Transverse colon (tissue), 4 donors: ENCODE measurements around the gene THPO. TPM values are rescaled to one million over a fixed set of nuclear protein-coding genes. Genes with fewer than 3 reads are reported as not detected.

ENCODE experiments used
- DNase-seq: peaks from one replicate; pipeline ENCODE4 v3.0.0-alpha.2; 2019
- H3K27ac ChIP-seq, 4 donors: fragments of 200-600 bp; sonication (generic); 2 replicates each; pipeline ENCODE4 v1.5.1; 2016 to 2018; ENCODE audit warnings: inconsistent platforms in 4 of 4
- H3K27me3 ChIP-seq: fragments of 200-600 bp; sonication (generic); 2 replicates; pipeline ENCODE4 v1.5.1; 2017; ENCODE audit warnings: inconsistent platforms
- H3K36me3 ChIP-seq, 4 donors: fragments of 200-600 bp; sonication (generic); 2 replicates each; pipeline ENCODE4 v1.5.1; 2017 to 2019; ENCODE audit warnings: inconsistent platforms in 4 of 4
- H3K4me1 ChIP-seq, 4 donors: fragments of 200-600 bp; sonication (generic); 2 replicates each; pipeline ENCODE4 v1.5.1; 2017 to 2020; ENCODE audit warnings: inconsistent platforms in 4 of 4
- H3K4me3 ChIP-seq, 4 donors: fragments of 200-600 bp; sonication (generic); 1 replicate in 1 of 4; 2 replicates in 3 of 4; pipeline versions ENCODE4 v1.5.1 to v1.6.1; 2017 to 2019; ENCODE audit warnings: inconsistent platforms in 4 of 4
- H3K9me3 ChIP-seq, 2 donors: fragments of 200-600 bp; sonication (generic); 2 replicates each; pipeline ENCODE4 v1.5.1; 2017 to 2019; ENCODE audit warnings: inconsistent platforms in 2 of 2
- EP300 ChIP-seq: sonication (generic); formaldehyde crosslinking; IDR thresholded peaks from one replicate; pipeline ENCODE4 v1.6.1; 2017; ENCODE audit warnings: antibody characterized with exemption, low read depth
- POLR2A ChIP-seq: fragments of 450-650 bp; IDR thresholded peaks from one replicate; pipeline ENCODE4 v1.6.1; 2016; ENCODE audit warnings: antibody characterized with exemption, mild to moderate bottlenecking, moderate library complexity
- POLR2AphosphoS5 ChIP-seq, 3 donors: sonication (generic); formaldehyde crosslinking; IDR thresholded peaks; one replicate each; pipeline ENCODE4 v1.6.1; 2016; ENCODE audit warnings: antibody characterized with exemption in 3 of 3
- WGBS, 2 donors: methylation state at CpG; one replicate each; pipeline ENCODE4 v1.1.5; 2018; ENCODE audit warnings: low coverage in 1 of 2; 5-methylcytosine and 5-hydroxymethylcytosine counted together
- in situ Hi-C, 4 donors: fragments of 200-750 bp; cut with MboI; loops; one replicate each; pipeline versions ENCODE4 v1.15.0 to v1.15.1; 2017; ENCODE audit warnings: low sequenced_read_pairs in 3 of 4, low pct_ligation_motif_present in 1 of 4, low pct_unique_long_range_greater_than_20kb in 1 of 4
- intact Hi-C: fragments of 100-400 bp; cut with DNase I; formaldehyde crosslinking; loops from one replicate; pipeline ENCODE4 v1.15.1; 2023; ENCODE audit warnings: low total_unique reads
- total RNA-seq, 4 donors: library from RNA; depleted of rRNA; stranded (reverse); fragments of >200 nt; gene quantifications; one replicate each; pipeline ENCODE4 v1.1.0, GENCODE V29; 2016
- TF ChIP-seq, protein P1 (sequence below), 5 experiments: fragments of 200-600 bp in 3 of 5; fragments of 450-650 bp in 2 of 5; sonication (generic) in 3 of 5; IDR thresholded peaks; 1 replicate in 2 of 5; 2 replicates in 3 of 5; pipeline ENCODE4 v1.5.1; 2016 to 2017; ENCODE audit warnings: antibody characterized with exemption in 5 of 5, inconsistent platforms in 3 of 5, mild to moderate bottlenecking in 2 of 5, moderate library complexity in 1 of 5

THPO gene
- total RNA-seq, 4 donors from 2014 or later = not detected

DNA sequence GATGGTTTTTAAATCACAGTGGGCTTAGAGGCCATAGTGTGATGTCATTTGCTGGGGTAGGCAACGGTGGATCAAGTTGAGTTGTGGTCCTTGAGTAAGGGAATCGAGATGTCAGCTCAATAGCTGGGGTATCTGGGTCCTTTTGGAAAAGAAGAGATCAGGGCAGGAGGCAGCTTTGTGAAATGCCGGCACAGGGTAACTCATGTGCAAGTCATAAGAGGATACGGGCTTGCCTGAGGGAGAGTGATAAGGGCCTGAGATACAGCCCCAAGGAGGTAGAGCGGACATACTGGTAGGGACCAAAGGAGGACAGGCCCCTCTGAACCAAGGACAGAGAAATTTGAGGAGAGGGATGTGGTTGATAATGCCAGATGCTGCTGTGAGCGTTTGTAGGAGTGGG is 44.8 kb downstream of the THPO start:
- intact Hi-C loops = no loop called here
- Histone ChIP-seq H3K4me1 (peaks cover 8 to 20% (median 15%) of the 10 kb centered on the region in 4 donors), H3K4me3 (no peak overlapping the region), H3K36me3 (peaks cover 0 to 55% (median 23%) of the 10 kb centered on the region in 4 donors), H3K9me3 (no peaks in the 10 kb centered on the region), H3K27ac (peak overlapping the region in 1 of 4 donors; percentile 13), H3K27me3 (no peaks in the 10 kb centered on the region)
- DNase-seq = no peak
- in situ Hi-C loops = no loop called here
- 88 to 90% methylated on average over 6 of the region's 6 CpGs for WGBS, 2 donors
- TF ChIP-seq, protein P1, sequence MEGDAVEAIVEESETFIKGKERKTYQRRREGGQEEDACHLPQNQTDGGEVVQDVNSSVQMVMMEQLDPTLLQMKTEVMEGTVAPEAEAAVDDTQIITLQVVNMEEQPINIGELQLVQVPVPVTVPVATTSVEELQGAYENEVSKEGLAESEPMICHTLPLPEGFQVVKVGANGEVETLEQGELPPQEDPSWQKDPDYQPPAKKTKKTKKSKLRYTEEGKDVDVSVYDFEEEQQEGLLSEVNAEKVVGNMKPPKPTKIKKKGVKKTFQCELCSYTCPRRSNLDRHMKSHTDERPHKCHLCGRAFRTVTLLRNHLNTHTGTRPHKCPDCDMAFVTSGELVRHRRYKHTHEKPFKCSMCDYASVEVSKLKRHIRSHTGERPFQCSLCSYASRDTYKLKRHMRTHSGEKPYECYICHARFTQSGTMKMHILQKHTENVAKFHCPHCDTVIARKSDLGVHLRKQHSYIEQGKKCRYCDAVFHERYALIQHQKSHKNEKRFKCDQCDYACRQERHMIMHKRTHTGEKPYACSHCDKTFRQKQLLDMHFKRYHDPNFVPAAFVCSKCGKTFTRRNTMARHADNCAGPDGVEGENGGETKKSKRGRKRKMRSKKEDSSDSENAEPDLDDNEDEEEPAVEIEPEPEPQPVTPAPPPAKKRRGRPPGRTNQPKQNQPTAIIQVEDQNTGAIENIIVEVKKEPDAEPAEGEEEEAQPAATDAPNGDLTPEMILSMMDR (IDR thresholded peaks at IDR 0.05) = no peak
- TF ChIP-seq EP300 (no peak), POLR2AphosphoS5 (IDR thresholded peaks at IDR 0.05) (no peak), POLR2A (no peak)

GRCh38 chr3:184332370-184333090 is 45.5 kb downstream of the THPO start:
- Histone ChIP-seq H3K27ac (peak overlapping the region in 1 of 4 donors; percentile 13), H3K9me3 (no peaks in the 10 kb centered on the region), H3K4me1 (peaks cover 8 to 13% (median 10%) of the 10 kb centered on the region in 4 donors), H3K27me3 (no peaks in the 10 kb centered on the region), H3K36me3 (peaks cover 0 to 62% (median 26%) of the 10 kb centered on the region in 4 donors), H3K4me3 (no peak overlapping the region)
- no peak for DNase-seq
- intact Hi-C loops = no loop called here
- no peak for TF ChIP-seq POLR2A
- TF ChIP-seq POLR2AphosphoS5 (IDR thresholded peaks at IDR 0.05) = peak in 1 of 3 donors; percentile 16
- WGBS, 2 donors = 80 to 89% methylated on average over 9 to 10 of the region's 10 CpGs
- in situ Hi-C loops = no loop called here

GRCh38 chr3:184328516-184328915 is 49.5 kb downstream of the THPO start:
- H3K4me1 ChIP-seq = no peaks in the 10 kb centered on the region
- no peak overlapping the region for H3K27ac ChIP-seq

DNA sequence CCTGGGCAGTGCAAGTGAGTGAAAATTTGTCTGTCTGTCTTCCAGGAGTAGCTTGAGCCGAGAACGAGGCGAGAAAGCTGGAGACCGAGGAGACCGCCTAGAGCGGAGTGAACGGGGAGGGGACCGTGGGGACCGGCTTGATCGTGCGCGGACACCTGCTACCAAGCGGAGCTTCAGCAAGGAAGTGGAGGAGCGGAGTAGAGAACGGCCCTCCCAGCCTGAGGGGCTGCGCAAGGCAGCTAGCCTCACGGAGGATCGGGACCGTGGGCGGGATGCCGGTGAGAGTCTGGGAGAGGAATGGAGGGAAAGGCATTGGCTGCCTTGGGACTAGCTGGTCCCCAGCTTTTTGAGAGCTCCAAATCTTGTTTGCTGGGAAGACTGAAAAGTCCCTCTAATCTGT is 50.8 kb downstream of the THPO start:
- TF ChIP-seq, protein P1 (IDR thresholded peaks at IDR 0.05) = no peak
- TF ChIP-seq EP300 (no peak), POLR2A (no peak), POLR2AphosphoS5 (IDR thresholded peaks at IDR 0.05) (no peak)
- H3K4me1 ChIP-seq = no peaks in the 10 kb centered on the region
- peaks cover 0 to 100% (median 52%) of the 10 kb centered on the region in 4 donors for H3K36me3 ChIP-seq
- 94 to 100% methylated on average over 4 to 21 of the region's 21 CpGs for WGBS, 2 donors
- H3K27ac ChIP-seq = no peak overlapping the region
- H3K27me3 ChIP-seq = no peaks in the 10 kb centered on the region
- in situ Hi-C loops (no loop called here), intact Hi-C loops (no loop called here)
- H3K4me3 ChIP-seq = no peak overlapping the region
- no peaks in the 10 kb centered on the region for H3K9me3 ChIP-seq
- no peak for DNase-seq

More at GRCh38 chr3:184328516-184328915, 49.5 kb downstream of the THPO start:
- WGBS, 2 donors = 39 to 80% methylated on average over 2 to 3 of the region's 3 CpGs
- DNase-seq = no peak
- Histone ChIP-seq H3K9me3 (no peaks in the 10 kb centered on the region), H3K4me3 (no peak overlapping the region), H3K27me3 (no peaks in the 10 kb centered on the region), H3K36me3 (peaks cover 0 to 95% (median 45%) of the 10 kb centered on the region in 4 donors)
- intact Hi-C loops (no loop called here), in situ Hi-C loops (no loop called here)
- TF ChIP-seq POLR2A = no peak
- TF ChIP-seq, protein P1 (IDR thresholded peaks at IDR 0.05) = no peak
- no peak for TF ChIP-seq POLR2AphosphoS5 (IDR thresholded peaks at IDR 0.05)
- TF ChIP-seq EP300 = no peak
